HUES48 (cell line): ENCODE results near the gene S100A3.
"Not testable (repeated sequence)": the region's sequence is repeated elsewhere in the genome, so short reads cannot be mapped to it uniquely, and the experiment has no call there.

Experiments used
- H3K27ac ChIP-seq: one replicate; pipeline ENCODE4 v1.7.0; 2013; ENCODE audit warnings: low read depth, low read length, inconsistent platforms
- H3K27me3 ChIP-seq: 2 replicates; pipeline ENCODE4 v1.6.1; 2013; ENCODE audit warnings: mild to moderate bottlenecking, low read length; ENCODE audit not compliant: control insufficient read depth, insufficient read depth
- H3K36me3 ChIP-seq: 2 replicates; pipeline ENCODE4 v1.6.1; 2013; ENCODE audit warnings: low read length; ENCODE audit not compliant: control insufficient read depth, insufficient read depth
- H3K4me1 ChIP-seq: 2 replicates; pipeline ENCODE4 v1.6.1; 2013; ENCODE audit warnings: mild to moderate bottlenecking, low read length; ENCODE audit not compliant: control insufficient read depth, insufficient read depth
- H3K4me3 ChIP-seq: 2 replicates; pipeline ENCODE4 v1.5.1; 2013; ENCODE audit warnings: mild to moderate bottlenecking, low read depth, low read length
- H3K9ac ChIP-seq: 2 replicates; pipeline ENCODE4 v1.6.1; 2013; ENCODE audit warnings: mild to moderate bottlenecking, low read depth, low read length, moderate library complexity
- H3K9me3 ChIP-seq: 2 replicates; pipeline ENCODE4 v1.6.1; 2013; ENCODE audit warnings: low read length; ENCODE audit not compliant: control insufficient read depth, insufficient read depth

The S100A3 gene

GRCh38 chr1:153582836-153583235, 33.8 kb upstream of the S100A3 start:
- H3K9me3 ChIP-seq, H3K9ac ChIP-seq: not testable (repeated sequence)

GRCh38 chr1:153578936-153579335, 29.9 kb upstream of the S100A3 start:
- Histone ChIP-seq H3K9ac (no peak overlapping the region), H3K27ac (peak overlapping the region; percentile 34), H3K27me3 (no peaks in the 10 kb centered on the region), H3K36me3 (no peaks in the 10 kb centered on the region), H3K4me3 (no peak overlapping the region), H3K9me3 (no peaks in the 10 kb centered on the region), H3K4me1 (no peaks in the 10 kb centered on the region)

More at GRCh38 chr1:153582836-153583235, 33.8 kb upstream of the S100A3 start:
- H3K36me3 ChIP-seq, H3K27ac ChIP-seq, H3K27me3 ChIP-seq, H3K4me1 ChIP-seq, H3K4me3 ChIP-seq: not testable (repeated sequence)

GRCh38 chr1:153578490-153578889, 29.4 kb upstream of the S100A3 start:
- peak overlapping the region; percentile 34 for H3K27ac ChIP-seq
- no peaks in the 10 kb centered on the region for H3K9me3 ChIP-seq
- no peaks in the 10 kb centered on the region for H3K4me1 ChIP-seq
- no peak overlapping the region for H3K9ac ChIP-seq
- H3K4me3 ChIP-seq, result no peak overlapping the region
- no peaks in the 10 kb centered on the region for H3K36me3 ChIP-seq
- H3K27me3 ChIP-seq, result no peaks in the 10 kb centered on the region

- Histone ChIP-seq H3K27me3 (no peaks in the 10 kb centered on the region), H3K27ac (peak overlapping the region; percentile 36), H3K36me3 (no peaks in the 10 kb centered on the region), H3K4me1 (no peaks in the 10 kb centered on the region), H3K9me3 (no peaks in the 10 kb centered on the region), H3K9ac (no peak overlapping the region), H3K4me3 (no peak overlapping the region)
Observed at GRCh38 chr1:153577624-153578051, 28.6 kb upstream of the S100A3 start.

GRCh38 chr1:153577138-153577537, 28.1 kb upstream of the S100A3 start:
- Histone ChIP-seq H3K27me3 (no peaks in the 10 kb centered on the region), H3K4me1 (no peaks in the 10 kb centered on the region), H3K27ac (no peak overlapping the region), H3K9me3 (no peaks in the 10 kb centered on the region), H3K9ac (no peak overlapping the region), H3K36me3 (no peaks in the 10 kb centered on the region), H3K4me3 (no peak overlapping the region)

- not testable (repeated sequence) for H3K27me3 ChIP-seq
Observed at GRCh38 chr1:153575497-153575896, 26.4 kb upstream of the S100A3 start.

GRCh38 chr1:153575081-153575491, 26.0 kb upstream of the S100A3 start:
- not testable (repeated sequence) for H3K4me3 ChIP-seq, H3K9ac ChIP-seq, H3K27me3 ChIP-seq, H3K4me1 ChIP-seq, H3K27ac ChIP-seq, H3K36me3 ChIP-seq, H3K9me3 ChIP-seq

More at GRCh38 chr1:153575497-153575896, 26.4 kb upstream of the S100A3 start:
- H3K9ac ChIP-seq, H3K4me3 ChIP-seq, H3K27ac ChIP-seq, H3K4me1 ChIP-seq, H3K9me3 ChIP-seq, H3K36me3 ChIP-seq: not testable (repeated sequence)

GRCh38 chr1:153573351-153573750, 24.3 kb upstream of the S100A3 start:
- no peaks in the 10 kb centered on the region for H3K9me3 ChIP-seq
- no peak overlapping the region for H3K27ac ChIP-seq
- peaks cover under 1% of the 10 kb centered on the region for H3K4me1 ChIP-seq
- no peak overlapping the region for H3K9ac ChIP-seq
- H3K27me3 ChIP-seq, result no peaks in the 10 kb centered on the region
- H3K36me3 ChIP-seq, result no peaks in the 10 kb centered on the region
- H3K4me3 ChIP-seq, result no peak overlapping the region

GRCh38 chr1:153572569-153573015, 23.5 kb upstream of the S100A3 start:
- Histone ChIP-seq H3K9me3 (no peaks in the 10 kb centered on the region), H3K36me3 (no peaks in the 10 kb centered on the region), H3K27me3 (no peaks in the 10 kb centered on the region), H3K4me1 (peaks cover 8% of the 10 kb centered on the region), H3K4me3 (no peak overlapping the region), H3K9ac (no peak overlapping the region), H3K27ac (no peak overlapping the region)

GRCh38 chr1:153571706-153572105, 22.6 kb upstream of the S100A3 start:
- Histone ChIP-seq H3K27ac (no peak overlapping the region), H3K4me1 (peaks cover 17% of the 10 kb centered on the region), H3K9ac (no peak overlapping the region), H3K36me3 (no peaks in the 10 kb centered on the region), H3K4me3 (no peak overlapping the region), H3K9me3 (no peaks in the 10 kb centered on the region), H3K27me3 (no peaks in the 10 kb centered on the region)

- Histone ChIP-seq H3K4me1 (peaks cover 25% of the 10 kb centered on the region), H3K27ac (no peak overlapping the region), H3K27me3 (no peaks in the 10 kb centered on the region), H3K36me3 (no peaks in the 10 kb centered on the region), H3K9me3 (no peaks in the 10 kb centered on the region), H3K4me3 (no peak overlapping the region), H3K9ac (no peak overlapping the region)
Observed at GRCh38 chr1:153570874-153571273, 21.8 kb upstream of the S100A3 start.

GRCh38 chr1:153569465-153569864, 20.4 kb upstream of the S100A3 start:
- H3K4me3 ChIP-seq, result no peak overlapping the region
- no peaks in the 10 kb centered on the region for H3K9me3 ChIP-seq
- H3K36me3 ChIP-seq, result no peaks in the 10 kb centered on the region
- no peaks in the 10 kb centered on the region for H3K27me3 ChIP-seq
- H3K27ac ChIP-seq, result no peak overlapping the region
- peaks cover 31% of the 10 kb centered on the region for H3K4me1 ChIP-seq
- no peak overlapping the region for H3K9ac ChIP-seq
